ENCODE data around the gene TPRG1.

- TF ChIP-seq POLR2A (IDR thresholded peaks at IDR 0.05) (no peak), CTCF (IDR thresholded peaks at IDR 0.05) (no peak)
Measured at GRCh38 chr3:189210251-189210770, 38.5 kb downstream of the TPRG1 start.

All from lower leg skin (tissue), 3 donors.